GM21717 (cell line): Measurements from ENCODE around the gene UIMC1.

Source experiments
- ATAC-seq: cut with Tn5 transposase; IDR thresholded peaks from one replicate; pipeline ENCODE4 v1.9.1; 2021; ENCODE audit warnings: mild to moderate bottlenecking, moderate library complexity; ENCODE audit not compliant: unreplicated experiment

UIMC1 gene

DNA sequence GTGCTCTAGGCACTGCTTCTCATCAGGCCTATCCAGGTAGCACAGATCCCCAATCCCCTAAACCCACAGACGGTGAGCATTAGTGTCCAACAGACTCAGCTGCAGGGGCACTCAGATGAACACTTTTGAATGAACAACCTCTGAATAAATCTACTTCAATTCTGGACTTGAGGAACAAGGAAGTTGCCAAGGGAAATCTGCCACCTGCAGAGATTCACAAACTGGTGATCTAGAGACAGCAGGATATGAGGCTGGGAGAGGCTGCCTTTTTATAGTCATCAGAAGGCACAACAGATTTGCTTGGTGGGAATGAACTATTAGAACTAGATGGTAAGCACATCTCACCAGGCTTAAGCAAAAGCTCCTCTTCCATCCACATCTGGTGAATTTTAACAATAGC lies 100.5 kb downstream of the UIMC1 start:
- ATAC-seq = no peak

DNA sequence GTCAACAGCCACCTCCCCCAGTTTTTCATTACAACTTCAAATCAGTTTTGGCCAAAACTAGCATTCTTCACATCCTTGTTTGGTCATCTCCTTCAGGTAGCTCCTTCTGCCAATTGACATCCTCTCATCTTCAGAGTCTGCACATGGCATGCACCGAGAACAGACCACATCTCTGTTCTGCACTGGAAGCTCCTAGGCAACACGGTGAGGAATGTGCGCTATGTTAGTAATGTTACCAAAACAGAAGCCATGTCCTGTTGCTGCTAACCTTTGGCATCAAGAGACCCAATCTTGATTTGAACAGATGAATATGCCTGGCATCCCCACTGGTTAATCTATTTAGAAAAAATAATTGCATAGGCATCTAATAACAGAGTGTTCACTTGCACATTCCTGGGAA lies 102.3 kb downstream of the UIMC1 start:
- no peak for ATAC-seq

DNA sequence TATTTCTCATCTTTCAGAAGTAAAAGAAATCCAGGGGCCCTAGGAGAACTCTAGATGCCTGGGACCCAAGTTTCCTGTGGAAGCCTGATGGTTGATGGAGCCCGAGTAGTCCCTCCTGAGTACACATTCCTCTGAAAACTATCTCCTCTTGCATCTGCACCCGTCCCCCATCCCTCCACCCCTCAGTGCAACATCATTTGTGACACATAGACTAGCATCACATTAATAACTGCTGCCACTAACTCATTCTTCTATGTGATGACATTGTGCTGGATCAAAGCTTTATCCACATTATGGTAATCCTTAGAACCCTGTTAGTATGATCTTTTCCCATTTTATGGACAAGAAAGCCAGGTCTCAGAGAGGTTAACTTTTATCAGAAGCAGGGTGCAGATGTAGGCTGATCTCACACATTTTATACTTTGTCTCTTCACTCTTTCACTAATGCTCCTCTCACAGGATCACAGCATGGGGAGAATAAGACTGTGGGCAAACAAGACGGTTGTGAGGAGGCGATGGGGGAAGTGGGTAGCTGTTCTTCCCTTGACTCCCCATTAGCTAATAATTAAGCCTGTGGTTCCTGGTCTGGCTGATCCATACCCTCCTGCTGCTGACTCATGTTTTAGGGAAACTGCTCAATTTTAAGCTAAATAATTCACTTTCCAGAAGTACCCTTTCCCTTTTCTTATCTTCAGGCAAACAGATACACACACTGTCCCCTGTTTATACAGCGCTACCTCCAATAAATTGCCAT lies 103.5 kb downstream of the UIMC1 start:
- ATAC-seq = no peak

DNA sequence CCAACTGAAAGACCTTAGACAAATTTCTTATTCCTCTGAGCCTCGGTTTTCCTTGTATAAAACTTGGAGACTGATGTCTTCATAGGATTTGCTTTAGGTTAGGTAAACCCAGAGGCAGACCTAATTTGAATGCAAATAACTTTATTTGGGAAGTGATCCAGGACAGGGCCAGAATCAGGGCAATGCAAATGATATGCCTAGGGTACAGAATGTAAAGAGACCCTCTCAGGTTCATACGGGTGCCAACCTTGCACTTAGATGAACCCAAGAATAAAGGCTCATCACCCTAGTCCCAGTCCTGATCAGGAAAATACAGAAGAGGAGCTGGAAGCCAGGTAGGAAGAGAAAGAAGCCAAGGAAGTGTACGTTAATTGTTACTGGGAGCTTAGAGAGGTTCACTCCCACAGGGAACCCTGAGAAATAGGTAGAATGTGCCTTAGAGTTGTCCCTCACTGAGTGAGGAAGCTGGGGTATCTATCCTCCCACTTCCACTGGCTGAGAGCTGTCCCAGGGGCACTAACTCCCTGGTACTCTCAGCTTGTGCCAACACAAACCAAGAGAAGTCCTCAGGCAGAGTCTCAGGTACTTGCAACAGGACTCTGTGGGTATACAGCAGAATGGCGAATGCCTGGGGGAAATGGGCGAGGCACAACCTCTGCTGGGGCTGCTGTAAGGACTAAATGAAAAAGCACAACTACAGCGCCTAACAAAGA lies 104.3 kb downstream of the UIMC1 start:
- ATAC-seq = no peak

DNA sequence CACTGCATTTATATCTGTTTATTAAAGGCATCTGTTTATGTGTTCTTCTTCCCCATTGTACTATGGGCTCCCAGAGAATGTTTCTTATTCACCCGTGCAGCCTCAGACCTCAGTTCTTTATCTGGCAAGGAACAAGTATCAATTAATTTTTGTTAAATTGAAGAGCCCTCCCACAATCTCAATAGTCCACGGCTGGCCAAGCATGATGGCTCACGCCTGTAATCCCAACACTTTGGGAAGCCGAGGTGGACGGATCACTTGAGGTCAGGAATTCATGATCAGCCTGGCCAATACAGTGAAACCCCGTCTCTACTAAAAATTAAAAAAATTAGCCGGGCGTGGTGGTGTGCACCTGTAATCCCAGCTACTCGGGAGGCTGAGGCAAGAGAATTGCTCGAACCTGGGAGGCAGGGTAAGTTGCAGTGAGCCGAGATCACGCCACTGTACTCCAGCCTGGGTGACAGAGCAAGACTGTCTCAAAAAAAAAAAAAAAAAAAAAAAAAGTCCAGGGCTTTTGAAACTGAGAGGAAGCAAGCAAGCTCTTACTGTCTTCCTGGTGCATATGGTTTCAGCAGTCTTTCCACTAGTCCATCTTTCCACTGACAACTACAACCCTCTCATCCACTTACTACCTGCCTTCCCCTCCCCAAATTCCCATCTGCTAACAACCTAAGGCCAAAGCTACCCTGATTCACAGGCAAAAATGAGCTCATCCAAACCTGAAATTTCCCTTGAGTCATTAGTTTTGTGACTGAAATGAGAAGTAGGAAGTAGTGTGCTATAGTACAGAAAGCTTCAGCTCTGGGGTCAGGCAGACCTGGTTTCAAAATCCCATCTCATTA lies 105.1 kb downstream of the UIMC1 start:
- ATAC-seq = no peak

DNA sequence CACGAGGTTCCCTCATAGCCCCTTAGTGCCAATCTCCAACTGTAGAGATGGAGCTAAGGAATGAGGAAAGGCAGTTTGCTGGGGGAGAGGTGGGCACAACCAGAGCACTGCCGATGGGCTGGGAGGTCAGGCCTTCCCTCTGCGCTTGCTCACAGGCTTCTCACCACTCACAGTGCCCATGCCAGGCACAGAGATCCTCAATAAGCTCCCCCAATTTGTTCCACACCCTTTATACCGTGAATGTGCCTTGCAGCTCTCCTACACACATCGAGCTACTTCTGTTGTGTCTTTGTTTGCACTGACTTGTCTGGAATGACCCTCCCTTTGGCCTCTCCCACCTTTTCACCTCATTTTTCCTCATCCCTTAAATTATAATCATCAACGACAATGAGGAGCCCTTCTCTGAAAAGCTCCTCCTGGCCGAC lies 105.8 kb downstream of the UIMC1 start:
- ATAC-seq = no peak

DNA sequence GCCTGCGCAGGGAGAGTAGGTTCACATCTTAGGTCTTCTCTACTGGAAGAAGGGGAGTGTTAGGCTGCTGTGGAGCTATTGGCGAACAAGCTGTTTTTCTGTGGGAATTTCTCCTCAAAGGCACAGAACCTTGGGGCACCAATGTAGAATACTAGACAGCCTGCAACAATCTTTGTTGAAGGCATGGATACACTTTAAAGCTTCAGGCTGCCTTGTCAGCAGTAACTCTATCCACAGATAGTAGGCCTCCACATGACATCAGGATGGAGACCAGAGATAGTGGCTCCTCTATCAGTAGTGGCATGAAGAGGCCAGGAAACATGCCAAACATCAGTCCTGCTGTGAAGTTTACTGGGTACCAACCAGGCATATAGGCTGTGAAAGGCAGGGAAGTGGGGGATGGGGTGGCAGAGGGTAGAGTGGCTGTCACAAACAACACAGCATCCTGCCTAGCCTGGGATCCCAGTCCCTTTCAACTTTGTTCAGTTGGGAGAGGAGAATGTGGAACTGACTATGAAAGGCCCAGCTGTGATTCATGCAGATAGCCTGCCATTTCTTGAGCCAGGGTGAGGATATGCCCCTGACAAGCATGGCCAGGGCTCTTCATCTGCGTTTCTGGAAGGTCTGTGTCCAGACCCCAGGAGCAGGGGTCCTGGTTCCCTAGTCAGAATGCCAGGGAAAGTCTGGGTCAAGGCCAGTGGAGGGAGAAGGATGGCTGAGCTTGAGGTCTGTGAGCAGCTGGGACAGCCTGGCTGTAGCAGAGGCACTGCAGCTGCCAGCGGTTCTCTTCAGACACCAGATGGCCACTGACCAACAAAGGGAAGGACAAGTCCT lies 106.4 kb downstream of the UIMC1 start:
- ATAC-seq = no peak

DNA sequence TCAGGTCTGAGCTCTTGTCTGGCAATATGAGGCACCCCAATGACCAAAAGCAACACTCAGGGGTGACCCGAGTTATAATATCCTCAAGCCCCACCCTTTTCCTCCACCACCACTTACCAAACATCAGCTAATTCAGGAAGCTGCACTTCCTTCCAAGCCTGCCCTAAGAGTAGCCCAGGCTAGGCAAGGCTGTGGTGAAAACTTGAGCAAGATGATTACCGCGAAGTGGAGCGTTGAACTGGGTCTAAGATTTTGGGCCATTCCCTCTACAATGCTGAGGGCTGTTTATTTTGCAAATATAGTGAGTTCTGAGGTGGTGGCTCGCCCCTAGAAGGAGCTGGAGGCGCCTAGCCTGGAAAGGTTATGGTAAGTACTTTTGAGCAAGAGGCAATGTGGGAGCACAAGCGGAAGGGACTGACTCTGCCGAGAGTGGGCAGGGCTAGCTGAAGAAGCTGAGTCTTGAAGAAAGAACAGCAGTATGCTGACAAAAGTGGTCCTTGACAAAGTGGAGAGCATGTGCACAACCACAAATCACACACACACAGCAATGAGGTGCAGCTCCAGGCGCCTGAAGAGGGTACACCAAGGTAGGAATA lies 107.2 kb downstream of the UIMC1 start, which contains the start of gene HK3:
Gene HK3 (minus strand): TSS at position 51 of the 596 bp plus-strand sequence. CDS start 3,187 bp downstream, outside the sequence.
- ATAC-seq = no peak

DNA sequence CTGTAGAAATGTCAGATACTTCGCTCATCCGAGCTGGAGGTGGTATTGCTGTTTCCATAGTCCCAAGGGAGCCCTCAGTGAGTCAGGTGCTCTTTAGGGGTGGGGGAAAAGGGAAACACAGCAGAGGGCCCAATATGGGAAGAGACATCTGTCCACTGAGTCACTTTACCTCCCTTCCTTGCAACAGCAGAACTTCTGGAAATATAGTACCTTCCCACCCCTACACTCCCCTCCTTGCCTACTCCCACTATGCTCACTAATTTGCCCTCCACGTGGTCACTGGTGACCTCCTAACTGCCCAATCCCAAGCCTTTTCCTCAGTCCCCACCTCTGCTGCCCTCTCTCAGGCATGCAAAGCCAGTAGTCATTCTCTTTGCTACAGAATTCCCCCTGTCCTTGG lies 109.3 kb downstream of the UIMC1 start:
- no peak for ATAC-seq

DNA sequence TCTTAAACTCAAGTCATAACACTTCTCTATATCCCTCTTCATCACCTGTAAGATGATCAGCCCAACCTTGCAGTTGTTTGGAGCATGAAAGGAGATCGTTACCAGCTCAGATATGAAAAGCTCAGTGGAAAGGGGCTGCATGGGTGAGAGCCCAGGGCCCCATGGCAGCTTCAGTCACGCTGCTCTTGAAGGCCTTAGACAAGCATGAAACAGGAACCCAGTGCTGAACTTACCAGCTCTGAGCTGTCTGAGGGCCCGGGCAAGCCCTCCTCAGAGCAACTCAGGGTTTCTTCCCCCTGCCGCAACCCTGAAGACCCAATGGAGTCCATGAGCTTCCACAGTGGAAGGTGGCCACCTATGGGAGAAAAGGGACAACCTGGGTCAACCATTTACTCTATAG lies 110.7 kb downstream of the UIMC1 start:
- no peak for ATAC-seq

DNA sequence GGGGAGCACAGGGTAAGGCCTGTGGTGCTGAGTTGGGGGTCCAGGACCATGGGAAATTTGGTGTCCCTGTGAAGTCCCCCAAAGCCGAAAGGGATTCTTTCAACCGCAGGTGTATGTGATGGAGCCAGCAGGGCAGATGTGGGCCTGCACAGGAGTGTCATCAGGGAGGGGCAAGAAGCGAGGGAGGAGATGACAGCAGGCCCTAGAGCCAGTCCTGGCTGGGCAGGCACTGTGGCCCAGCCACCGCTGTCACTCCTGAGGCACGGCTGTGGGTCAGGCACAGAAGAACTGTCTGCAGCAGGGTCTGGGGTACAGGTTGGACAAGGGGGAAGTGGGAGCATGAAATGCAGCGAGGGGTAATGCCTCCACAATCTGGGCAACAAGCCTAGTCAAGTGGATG lies 112.3 kb downstream of the UIMC1 start:
- no peak for ATAC-seq

DNA sequence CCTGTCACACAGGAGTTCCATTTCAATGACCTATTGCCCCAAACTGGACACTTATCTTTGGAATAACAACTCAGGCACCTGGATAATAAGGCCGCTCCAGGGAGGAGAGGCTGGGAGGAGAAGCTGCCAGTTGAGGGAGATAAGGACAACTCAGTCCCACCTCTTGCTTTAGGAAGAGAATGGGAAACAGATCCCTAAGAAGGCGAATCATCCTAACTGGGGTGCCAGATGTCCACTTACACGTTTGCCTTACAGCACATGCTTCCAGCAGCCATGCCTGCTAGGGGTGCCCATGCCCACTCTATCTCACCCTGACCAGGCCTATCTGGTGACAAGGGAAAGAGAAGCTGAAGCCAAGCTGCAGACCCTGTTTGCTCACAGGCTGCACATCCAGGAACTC lies 113.9 kb downstream of the UIMC1 start:
- ATAC-seq = no peak

DNA sequence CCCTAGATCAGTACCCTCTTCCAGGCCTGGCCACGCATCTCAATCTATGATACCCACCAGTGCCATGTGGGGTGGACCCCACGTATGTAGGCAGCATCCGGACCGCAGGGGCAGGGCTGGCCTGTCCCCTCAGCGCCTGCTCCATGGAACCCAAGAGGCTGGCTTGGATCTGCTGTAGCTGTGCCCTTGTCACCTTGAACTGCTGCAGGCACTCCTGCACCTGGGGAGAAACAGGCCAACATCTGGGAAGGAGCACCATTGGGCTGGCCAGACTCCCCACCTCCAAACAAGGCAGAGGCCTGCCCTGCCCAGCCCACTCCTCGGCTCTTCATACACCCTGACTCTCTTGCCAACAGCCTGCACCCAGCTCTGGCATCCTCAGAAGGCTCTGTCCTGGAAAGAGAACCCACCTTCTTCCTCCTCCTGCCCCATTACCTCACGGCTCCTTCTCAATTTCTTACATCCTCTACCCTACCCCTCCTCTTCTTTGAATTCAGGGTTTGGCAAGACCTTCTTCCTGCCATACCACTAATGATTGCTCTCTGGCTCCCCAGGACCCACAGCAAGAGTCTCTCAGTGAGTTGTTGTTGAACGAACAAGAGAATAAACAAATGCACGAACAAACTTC lies 115.1 kb downstream of the UIMC1 start:
- no peak for ATAC-seq

DNA sequence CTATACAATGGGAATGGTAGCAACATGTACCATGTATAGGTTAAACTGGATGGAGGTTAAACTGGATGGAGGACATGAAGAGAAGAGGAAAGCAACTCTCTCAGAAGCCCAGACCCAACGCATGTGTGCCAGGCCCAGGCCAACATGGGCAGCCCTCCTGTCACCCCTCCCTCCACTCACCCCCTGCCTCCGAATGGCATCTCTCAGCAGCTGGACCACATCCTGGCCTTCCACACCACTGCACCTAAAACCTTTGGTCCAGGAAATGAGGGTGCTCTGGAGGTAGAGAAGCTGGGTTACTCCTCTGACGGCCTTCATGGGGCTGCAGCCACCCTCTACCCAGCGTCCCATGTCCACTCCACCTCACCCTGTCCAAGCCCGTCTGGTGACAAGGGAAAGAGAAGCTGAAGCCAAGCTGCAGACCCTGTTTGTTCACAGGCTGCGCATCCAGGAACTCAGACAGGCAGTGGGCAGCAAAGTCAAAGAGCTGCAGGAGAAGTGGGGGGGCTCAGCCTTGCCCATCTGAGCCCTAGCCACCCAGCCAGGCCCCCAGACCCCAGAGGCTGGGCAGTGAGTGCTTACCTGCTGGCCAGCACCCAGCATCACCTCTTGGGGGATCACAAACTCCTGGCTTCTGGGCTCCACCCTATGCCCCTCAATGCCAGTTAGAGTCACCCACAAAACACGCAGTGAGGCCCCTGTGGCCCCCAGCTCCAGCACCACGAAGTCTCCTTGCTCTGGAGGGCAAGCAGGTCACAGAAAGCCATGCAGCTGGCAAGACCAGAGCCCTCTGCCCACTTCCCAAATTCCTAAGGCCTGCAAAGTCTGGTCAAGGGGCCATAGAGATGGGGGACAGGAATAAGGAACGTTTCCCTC lies 115.9 kb downstream of the UIMC1 start:
- no peak for ATAC-seq

DNA sequence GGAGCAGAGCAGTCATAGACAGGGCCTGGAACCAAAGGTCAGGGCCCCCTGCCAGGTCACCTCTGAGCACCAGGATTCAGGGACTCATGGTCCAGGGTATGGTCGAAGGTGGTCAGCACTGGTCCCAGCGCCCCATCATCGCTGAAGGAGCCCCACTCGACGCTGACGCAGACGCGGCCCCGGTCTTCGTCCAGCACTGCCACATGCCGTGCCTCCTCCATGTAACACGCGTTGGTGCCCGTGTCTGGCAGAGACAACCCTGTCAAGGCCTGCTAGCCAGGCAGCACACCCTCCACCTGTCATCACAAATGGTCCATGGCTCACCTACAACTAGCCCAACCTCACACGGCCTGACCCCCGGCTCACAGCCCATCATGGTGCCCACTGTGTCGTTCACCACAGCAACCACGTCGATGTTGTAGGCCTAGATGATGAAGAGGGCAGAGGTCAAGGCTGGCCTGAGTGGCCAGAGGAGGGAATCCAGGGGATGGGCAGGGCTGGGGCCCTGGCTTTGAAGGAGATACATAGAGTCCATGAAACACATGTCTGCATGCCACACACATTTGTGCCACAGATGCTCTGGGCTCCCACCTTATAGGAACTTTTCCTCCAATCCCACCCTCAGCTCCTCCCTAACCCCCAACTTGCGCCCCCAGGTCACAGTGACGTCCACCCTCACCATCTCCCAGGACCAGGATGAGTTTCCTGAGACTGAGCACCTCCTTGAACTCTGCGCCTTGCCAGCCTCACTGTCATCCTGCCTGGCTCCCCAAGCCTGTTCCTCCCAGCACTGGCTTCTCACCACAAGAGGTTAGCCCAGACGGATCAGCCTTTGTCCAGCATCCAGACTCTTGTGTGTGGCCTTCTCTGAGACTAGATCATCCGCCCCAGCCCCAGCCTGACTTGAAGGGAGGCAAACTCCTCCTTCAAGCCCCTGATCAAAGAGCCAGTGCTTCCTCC lies 117.0 kb downstream of the UIMC1 start:
- ATAC-seq = no peak

DNA sequence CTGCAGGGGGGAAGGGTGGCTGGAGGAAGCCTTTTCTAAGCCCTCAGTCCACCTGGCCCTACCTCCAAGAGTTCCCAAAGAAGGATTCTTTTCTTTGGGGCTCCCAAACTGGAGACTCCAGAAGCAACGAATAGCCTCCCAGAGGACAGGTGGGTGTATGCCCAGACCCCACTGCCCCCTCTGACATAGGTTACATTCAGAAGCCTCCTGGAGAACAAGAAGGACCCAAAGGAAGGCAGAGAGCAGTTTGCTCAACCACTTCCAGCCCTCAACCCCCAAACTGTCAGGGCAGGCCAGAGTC lies 117.8 kb downstream of the UIMC1 start:
- ATAC-seq = no peak

DNA sequence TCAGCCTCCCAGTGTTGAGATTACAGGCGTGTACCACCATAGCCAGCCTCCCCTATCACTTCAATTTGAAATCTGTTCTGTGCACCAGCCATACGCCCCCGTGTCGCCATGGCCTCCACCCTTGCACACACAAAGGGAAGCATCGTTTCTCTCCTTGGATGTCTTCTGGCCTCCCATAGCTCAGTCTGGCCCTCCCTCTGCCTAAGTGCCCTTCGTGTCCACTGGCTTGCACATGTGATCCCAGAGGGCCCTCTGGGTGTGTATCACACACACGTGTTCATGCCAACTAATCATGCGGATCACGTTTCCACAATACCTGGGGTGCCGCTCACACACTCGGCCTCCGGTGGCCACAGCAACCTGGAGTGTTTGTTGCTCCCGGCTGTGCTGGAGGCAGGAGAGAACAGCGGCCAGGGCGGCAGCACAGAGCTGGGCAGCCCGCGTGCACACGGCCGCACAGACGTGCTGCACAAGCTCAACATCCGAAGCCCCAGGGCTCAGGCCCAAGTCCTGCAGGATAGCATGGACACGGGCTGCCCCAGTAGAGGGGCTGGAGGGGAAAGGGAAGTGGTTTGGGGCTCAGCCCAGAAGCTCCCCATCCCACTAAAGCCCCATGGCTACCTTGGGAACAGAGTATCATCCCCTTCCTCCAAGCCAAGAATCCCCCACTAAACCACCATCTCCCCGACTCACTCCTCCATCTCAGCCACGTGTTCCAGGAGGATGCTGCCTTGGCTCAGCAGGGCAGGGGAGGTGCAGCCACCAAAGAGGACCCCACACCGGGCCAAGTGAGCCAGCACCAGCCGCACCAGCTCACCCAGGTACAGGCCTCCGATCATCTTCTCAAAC lies 118.3 kb downstream of the UIMC1 start:
- no peak for ATAC-seq
